GM12801 (cell line): Measurements from ENCODE around the gene NALCN.

Experiments used
- CTCF ChIP-seq: IDR thresholded peaks from one replicate; pipeline ENCODE4 v1.5.1; 2011; ENCODE audit warnings: control low read depth; ENCODE audit not compliant: insufficient read length; ENCODE audit errors: extremely low read depth

Gene NALCN

GRCh38 chr13:101308247-101309013, 107.9 kb downstream of the NALCN start:
- no peak for TF ChIP-seq CTCF

GRCh38 chr13:101307181-101307701, 109.1 kb downstream of the NALCN start:
- TF ChIP-seq CTCF, result no peak

GRCh38 chr13:101306773-101307172, 109.5 kb downstream of the NALCN start:
- TF ChIP-seq CTCF, result no peak

DNA sequence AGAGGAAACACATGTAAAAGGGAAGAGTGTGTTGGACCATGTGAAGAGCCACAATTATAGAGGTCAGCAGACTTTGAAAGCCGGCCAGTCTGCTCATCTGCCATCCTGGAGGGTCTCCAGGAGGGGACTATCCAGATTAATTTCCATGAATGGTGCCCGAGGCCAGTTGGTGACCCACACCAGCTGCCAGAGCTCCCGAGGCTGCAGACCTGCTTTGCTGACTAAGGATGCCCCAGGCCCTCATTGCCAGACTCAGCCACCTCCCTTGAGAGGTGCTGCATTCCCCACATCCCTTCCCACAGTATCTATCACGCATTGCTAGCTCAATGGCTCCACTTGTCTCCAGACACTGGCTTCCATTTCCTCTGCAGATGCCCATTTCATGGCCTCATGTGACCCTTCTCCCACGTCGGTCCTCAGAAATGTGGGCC, 110.3 kb downstream of the NALCN start:
- TF ChIP-seq CTCF, result no peak

GRCh38 chr13:101303521-101303920, 112.8 kb downstream of the NALCN start:
- TF ChIP-seq CTCF, result no peak

- no peak for TF ChIP-seq CTCF
Observed at GRCh38 chr13:101301053-101301452, 115.3 kb downstream of the NALCN start.

DNA sequence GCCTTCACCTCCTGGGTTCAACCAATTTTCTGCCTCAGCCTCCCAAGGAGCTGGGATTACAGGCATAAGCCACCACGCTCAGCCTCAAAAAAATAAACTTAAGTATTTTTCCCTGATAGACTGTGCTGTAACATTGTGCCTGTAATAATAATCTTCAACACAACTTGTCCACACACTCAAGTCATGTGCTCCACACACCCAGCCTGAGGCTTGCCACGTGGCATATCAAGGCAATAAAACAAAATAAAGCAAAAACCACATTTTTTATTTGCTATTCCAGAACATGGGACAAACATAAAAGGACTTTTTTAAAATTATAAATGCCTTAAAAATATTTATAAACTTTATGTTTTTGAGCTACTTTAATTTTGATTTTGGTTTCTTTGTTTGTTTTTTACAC, 115.8 kb downstream of the NALCN start:
- no peak for TF ChIP-seq CTCF
